GM18505 (cell line): ENCODE data around the gene SMAD5.
A peak's percentile ranks its signal among the peaks of the same experiment; 100 is the strongest.

Experiments used
- ATAC-seq: cut with Tn5 transposase; IDR thresholded peaks from one replicate; pipeline ENCODE4 v1.9.1; 2021; ENCODE audit not compliant: unreplicated experiment
- POLR2A ChIP-seq: IDR thresholded peaks from 4 replicates; pipeline ENCODE4 v1.6.1; 2011; ENCODE audit warnings: borderline replicate concordance; ENCODE audit not compliant: insufficient read depth, insufficient read length; ENCODE audit errors: extremely low read depth

SMAD5 gene

DNA sequence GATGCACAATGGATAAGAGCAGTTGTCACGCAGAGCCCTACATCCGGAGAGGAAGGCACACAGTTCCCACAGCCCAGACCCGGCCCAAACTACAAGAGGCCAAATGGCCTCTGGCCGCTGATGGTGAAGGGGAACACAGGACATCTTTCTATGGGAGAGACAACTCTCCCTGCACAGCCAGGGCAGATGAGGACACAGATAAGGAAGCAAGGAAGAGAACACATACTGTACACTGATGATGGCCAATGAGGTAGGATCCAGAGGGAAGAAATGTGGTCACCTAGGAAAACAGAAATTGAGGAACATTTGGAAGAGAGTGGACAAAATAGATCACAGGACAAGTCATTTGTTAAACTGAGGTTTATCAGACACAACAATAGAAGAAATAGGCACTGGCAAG, 88.7 kb downstream of the SMAD5 start:
- no peak for TF ChIP-seq POLR2A
- no peak for ATAC-seq

- no peak for TF ChIP-seq POLR2A
- ATAC-seq = no peak
Measured at GRCh38 chr5:136222580-136223235, 90.1 kb downstream of the SMAD5 start.

GRCh38 chr5:136225796-136226195, 93.2 kb downstream of the SMAD5 start:
- no peak for TF ChIP-seq POLR2A
- no peak for ATAC-seq

DNA sequence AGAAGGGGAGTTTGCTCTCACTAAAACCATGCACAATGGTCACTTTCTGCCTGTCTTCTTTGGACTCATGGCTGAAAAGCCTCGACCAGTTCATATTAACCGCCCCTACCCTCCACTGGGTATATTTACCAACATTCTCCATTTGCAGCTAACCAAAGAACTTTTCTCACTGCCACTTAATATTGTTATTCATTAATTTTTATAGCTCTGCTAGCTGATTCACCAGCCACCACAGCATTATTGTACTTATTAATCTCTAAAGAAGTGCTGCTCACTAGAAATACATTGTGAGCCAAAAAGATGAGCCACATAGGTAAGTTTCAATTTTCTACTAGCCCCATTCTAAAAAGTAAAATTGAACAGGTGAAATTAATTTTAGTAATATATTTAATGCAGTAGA, 93.8 kb downstream of the SMAD5 start:
- no peak for TF ChIP-seq POLR2A
- ATAC-seq = no peak

GRCh38 chr5:136228136-136228757, 95.6 kb downstream of the SMAD5 start:
- no peak for ATAC-seq
- TF ChIP-seq POLR2A = no peak

DNA sequence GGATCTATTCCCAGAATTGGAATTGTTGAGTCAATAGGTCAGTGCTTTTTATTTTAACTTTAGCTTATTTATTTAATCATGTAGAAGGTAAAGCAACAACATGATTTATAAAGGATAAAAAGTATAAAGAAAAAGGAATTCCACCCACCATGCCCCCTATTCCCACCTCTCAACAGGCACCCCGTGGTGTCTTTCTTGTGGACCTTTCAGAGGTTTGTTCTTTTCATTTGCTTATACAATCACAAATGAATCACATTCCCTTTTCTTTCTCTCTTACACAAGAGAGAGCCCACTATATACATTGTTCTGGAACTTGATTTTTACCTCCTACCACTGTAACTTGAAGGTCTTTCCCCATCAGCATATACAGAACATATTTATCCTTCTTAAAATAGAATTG, 97.5 kb downstream of the SMAD5 start:
- no peak for ATAC-seq
- TF ChIP-seq POLR2A = no peak

- peak; percentile 51 for ATAC-seq
- TF ChIP-seq POLR2A = no peak
Measured at GRCh38 chr5:136232316-136232715, 99.7 kb downstream of the SMAD5 start.
